ENCODE measurements around the gene SPAG17.

Gene SPAG17

DNA sequence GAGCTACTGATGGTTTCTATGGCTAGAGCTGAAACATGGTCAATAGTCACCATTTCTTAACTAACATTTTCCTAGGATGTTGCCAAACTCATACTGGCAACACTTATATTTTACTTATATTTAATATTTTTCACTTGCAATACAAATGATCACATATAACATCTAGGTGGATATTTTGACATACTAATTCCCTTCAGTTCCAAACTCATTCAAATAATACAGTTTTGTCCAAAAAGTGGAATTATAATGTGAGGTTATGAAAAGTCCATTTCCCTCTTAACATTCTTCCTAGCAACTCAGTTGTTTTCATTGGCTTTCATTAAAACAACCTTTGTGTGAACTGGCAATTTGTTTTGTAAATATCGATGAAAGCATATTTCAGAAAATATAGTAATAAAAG lies 16.0 kb downstream of the SPAG17 start:
- no peak for DNase-seq (ENCODE audit: low read depth in 2 of 2, low spot score in 1 of 2)

DNA sequence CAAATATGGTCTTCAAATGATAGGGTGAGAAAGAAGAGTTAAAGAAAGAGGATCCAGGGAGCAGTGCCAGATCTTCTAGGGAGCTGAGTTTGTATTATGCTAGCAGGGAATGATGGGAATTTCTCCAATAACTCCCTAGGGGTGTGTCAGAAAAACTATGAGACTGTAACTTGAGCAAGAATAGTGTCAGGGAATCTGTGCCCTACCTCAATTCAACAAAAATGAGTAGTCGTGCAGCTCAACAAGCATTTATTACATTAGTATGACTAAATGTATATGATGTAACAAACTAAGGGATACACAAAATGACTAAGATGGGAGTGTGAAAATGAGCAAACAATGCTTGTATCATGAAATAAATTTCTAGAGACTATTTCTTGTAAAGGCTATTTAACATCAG lies 24.2 kb downstream of the SPAG17 start:
- DNase-seq (ENCODE audit: low read depth in 2 of 2, low spot score in 1 of 2) = no peak

DNA sequence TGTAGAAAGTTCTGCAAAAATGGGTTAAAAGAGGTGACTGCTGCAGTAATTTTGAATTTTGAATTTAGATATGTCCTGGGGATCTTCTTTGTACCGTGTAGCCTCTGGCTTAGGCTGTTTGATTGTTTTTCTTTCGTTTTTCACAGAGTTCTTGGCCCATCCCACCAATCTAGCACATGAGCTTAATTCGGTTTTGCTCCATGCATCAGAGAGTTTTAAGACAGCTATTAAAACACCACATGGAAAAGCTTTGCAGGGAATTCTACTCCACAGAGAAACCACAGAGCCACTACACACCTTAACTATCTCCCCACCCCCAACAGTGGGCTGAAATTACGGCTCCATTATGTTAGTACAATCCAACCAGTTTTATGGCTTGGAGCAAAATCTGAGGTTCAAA lies 25.5 kb downstream of the SPAG17 start:
- no peak for DNase-seq (ENCODE audit: low read depth in 2 of 2, low spot score in 1 of 2)

DNA sequence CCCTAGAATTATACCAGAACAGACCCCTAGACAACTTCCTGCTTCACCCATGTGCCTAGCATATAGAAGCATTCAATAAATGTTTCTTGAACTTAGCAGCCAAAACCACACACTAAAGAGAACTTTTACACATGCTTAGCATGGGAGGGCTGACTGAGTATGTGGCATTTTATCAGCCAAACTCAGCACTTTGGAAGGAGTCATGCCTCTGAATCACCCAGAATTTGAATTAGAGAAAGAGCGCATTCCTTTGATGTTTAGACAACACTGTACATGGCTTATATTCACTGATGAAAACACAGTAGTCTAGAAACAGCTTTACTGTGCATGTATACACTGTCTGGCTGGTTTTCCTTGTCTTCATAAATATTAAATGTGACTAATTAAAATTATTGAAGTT lies 26.1 kb downstream of the SPAG17 start:
- no peak for DNase-seq (ENCODE audit: low read depth in 2 of 2, low spot score in 1 of 2)

DNA sequence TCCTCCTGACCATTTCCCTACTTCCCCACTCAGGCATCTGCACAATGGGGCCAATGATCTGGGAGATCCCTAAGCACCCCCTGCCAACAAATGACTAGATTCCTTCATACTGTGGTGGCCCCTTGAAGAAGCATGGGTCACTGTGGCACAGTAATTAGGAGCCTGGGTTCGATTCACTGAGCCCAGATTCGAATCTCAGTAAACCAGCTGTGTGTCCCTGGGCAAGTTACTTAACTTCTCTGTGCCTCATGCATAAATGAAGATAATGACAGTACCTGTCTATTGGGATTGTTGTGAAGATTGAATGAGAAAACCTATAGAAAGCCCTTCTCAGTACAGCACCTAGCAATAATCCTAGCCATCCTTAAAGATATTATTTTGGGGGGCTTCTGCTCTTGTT lies 27.5 kb downstream of the SPAG17 start:
- DNase-seq (ENCODE audit: low read depth in 2 of 2, low spot score in 1 of 2) = no peak

DNA sequence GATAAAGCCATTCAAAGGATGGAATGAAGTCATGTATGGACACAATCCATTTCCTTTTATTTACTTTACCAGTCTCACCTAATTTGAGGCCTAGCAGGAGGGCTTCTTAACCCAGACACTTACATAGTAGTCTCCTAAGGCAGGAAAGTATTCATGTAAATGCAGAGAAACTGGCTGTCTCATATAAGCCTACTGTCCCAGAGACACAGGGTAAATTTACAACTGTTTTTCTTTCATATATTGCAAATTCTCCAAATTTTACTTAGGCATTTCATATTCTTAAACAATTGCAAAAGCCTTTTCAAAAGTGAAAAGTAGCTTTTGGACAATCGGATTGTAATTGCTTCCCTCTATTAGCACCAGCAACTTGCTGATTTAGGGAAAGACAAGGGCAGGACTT lies 29.9 kb downstream of the SPAG17 start:
- DNase-seq (ENCODE audit: low read depth in 2 of 2, low spot score in 1 of 2) = no peak

DNA sequence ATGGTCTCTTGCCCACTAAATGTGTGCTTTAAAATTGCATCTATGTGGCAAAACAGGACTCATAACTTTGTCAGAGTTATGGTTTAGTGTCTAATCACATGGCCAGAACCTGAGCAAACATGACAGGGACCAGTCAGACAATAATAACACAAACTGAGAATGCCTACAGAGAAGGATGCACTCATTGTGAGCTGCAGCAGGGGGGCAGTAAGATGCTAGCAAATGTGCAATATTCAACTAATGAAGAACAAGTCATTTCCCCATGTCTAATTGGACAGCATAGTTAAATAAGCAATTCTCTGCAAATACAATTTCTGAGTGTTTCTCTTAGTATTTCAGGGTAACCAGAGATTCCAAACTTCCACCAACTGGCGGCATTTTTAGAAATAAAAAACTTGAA lies 30.8 kb downstream of the SPAG17 start:
- DNase-seq (ENCODE audit: low read depth in 2 of 2, low spot score in 1 of 2) = no peak

DNA sequence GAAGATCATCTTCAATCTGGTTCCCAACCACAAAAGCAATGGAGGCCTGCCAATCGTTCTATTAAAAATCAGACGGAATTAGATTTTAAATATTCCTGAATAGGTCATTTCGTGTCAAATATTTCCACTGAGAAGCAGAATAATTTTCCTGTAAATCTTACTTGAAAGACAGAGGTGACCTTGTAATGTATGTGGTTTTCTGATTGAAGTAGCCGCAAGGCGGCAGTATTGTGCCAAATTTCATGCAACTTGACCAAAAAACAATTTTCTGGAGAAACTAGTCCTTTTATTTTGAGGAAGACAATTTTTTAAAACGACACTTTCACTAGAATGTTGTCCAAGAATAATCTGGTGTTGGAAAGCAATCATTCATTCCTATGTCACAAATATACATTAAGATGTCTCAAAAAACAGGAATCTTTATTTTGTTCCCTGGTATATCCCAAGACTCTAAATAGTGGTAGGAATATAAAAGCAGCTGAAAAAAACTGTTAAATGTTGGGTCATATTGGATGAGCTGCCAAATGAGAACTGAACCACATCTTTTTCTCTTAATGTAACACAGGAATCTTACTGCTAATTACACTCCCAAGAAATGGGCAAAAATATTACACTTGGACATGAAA lies 33.6 kb downstream of the SPAG17 start:
- DNase-seq (ENCODE audit: low read depth in 2 of 2, low spot score in 1 of 2) = no peak

DNA sequence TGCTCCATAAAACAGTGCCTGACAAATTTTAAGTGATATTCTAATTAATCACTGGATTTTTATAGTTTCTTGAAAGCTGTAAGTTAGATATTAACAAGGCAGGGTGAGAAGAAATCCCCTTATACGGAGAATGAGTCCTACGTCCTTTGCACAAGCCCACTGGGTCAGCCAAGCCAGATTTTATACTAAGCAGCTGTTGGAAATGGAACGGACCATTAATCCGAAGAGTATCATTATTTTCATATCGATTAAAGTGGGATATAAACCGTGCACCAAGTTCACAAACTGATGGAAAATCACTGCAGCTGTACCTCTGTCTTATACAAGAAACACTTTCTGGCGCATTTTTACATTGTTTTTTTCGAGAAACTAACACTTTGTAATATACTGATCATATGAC lies 35.2 kb downstream of the SPAG17 start:
- DNase-seq (ENCODE audit: low read depth in 2 of 2, low spot score in 1 of 2) = no peak

DNA sequence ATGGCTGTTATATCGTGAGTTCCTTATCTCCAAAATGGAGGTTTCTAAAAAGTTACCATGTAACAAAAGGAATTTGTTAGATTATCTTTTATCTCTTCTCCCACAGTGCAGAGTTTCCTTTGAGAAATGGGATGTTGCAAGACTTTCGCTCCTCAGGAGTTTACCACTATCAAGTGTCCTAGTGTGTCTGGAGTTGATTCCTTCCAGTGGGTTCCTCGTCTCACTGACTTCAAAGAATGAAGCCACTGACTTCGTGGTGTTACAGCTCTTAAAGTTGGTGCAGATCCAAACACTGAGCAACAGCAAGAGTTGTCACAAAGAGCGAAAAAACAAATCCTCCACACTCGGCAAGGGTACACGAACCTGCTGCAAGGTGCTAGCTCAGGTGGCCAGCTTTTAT lies 37.0 kb downstream of the SPAG17 start:
- DNase-seq (ENCODE audit: low read depth in 2 of 2, low spot score in 1 of 2) = no peak

DNA sequence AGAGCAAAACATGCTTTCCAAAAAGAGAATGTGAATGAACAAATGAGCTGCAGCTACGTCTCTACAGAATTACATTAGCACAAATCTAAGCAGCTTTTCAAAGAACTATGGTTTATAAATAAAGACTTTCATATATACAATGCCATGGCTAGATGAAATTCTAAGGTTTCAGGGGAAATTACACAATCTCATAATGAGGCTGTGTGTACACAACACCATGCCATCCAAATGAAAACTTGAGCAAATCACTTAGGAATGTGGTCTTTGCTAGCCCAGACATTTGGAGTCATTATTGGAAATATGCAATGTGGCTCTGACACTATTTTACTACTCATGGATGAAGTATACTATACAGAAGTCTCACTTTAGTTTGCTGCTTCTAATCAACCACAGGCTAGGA lies 37.5 kb downstream of the SPAG17 start:
- no peak for DNase-seq (ENCODE audit: low read depth in 2 of 2, low spot score in 1 of 2)

DNA sequence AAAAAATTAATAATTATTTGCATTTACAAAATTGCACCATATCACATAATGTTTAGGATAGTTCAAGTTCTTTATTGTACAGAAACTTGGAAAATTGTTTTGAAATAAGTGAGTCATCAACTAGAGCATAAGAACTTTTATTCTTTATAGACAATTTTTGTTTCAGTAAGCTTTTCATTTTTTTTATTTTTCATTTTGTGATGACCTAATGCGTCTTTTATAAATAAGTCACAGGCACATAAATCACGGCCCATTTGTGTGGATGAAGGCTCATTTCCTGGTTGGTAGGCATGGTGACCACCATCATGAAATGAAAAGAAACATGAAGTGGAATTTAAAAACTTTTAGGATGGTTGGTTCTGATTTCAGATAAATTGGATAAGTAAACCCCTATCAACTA lies 39.3 kb downstream of the SPAG17 start:
- no peak for DNase-seq (ENCODE audit: low read depth in 2 of 2, low spot score in 1 of 2)

DNA sequence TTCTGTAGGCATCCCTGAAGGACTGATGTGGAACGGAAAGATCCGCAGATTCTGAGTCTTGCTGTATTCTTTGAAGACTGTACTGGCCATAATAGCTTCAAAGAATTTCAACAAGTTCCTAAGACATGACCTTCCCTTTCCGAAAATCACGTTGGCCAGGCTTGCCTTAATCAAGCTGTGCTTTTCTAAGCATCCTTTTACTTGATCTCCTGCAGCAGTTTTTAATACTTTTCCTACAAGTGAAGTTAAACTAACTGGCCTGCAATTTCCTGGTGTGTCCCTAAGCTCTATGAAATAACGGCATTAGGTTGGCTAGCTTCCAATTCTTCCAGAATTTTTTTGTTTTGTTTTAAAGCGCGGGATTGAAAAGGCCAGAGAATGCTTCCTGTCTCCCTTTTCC lies 40.3 kb downstream of the SPAG17 start:
- DNase-seq (ENCODE audit: low read depth in 2 of 2, low spot score in 1 of 2) = no peak

DNA sequence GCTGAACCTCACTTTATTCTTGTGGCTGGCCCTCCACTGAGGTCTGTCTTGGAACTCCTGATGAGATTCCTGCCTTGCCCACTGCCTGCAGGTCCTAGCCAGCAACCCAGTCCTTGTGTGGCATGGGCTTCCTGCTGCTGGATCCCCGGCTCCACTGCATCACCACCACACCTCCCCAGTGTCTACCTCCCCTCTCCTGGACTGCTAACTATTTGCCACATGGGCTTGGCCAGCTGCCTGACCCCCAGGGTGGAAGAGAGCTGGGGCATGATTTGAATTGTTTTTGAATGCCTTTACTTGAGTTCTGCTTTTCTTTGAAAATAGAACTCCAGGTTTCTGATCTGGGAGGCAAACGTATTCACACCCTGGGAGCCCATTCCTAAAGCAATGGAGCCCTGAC lies 41.2 kb downstream of the SPAG17 start:
- DNase-seq (ENCODE audit: low read depth in 2 of 2, low spot score in 1 of 2) = no peak

DNA sequence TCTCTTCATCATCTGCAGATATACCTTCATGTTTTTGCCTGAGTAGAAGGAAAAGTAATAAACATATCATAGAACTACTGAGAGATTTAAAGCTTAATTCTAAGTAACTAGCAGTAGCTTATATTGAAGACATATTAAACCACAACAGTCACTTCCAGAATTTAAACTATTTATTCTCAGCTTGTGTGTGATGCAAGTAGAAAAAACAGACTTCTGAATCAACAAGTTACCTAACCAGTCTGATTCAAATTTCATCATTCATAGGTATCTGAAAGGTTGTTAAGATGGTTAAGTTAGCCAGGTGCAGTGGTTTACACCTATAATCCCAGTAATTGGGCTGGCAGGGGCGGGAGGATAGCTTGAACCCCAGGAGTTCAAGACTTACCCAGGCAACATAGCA lies 41.9 kb downstream of the SPAG17 start:
- no peak for DNase-seq (ENCODE audit: low read depth in 2 of 2, low spot score in 1 of 2)

DNA sequence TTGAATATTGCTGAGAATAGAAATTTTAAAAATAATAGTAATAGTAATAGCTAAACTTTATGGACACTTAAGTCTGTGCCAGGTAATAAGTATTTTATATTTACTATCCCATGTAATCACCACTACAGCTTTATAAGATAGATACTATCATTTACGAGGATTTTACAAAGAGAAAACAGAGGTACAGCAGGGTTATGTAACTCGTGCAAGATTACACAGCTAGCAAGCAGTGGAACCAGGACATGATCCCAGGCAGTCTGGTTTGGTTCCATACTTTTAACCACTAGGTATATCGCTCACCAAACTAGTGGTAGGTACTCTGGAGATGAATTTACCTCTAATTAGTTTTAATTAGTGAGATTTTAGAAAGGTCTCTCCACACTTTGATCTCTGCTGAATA lies 42.5 kb downstream of the SPAG17 start:
- no peak for DNase-seq (ENCODE audit: low read depth in 2 of 2, low spot score in 1 of 2)

DNA sequence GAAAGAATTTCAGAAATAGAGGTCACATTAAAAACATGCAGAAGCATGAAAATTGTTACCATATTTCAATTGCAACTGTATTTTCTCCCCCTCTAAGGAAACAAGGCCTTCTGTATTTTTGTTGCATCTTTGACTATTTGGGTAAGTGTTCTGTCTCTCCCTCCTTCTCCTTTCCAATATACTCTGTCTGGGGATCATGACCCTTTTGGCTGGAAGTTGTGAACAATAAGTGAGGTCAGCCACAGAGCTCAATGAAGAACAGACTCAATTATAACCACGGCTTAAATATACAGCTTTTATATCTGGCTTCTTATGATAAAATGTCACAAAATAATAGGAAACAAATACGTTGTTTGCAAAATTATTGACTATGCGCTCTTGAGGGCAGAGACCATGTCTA lies 47.1 kb downstream of the SPAG17 start:
- DNase-seq (ENCODE audit: low read depth in 2 of 2, low spot score in 1 of 2) = no peak

DNA sequence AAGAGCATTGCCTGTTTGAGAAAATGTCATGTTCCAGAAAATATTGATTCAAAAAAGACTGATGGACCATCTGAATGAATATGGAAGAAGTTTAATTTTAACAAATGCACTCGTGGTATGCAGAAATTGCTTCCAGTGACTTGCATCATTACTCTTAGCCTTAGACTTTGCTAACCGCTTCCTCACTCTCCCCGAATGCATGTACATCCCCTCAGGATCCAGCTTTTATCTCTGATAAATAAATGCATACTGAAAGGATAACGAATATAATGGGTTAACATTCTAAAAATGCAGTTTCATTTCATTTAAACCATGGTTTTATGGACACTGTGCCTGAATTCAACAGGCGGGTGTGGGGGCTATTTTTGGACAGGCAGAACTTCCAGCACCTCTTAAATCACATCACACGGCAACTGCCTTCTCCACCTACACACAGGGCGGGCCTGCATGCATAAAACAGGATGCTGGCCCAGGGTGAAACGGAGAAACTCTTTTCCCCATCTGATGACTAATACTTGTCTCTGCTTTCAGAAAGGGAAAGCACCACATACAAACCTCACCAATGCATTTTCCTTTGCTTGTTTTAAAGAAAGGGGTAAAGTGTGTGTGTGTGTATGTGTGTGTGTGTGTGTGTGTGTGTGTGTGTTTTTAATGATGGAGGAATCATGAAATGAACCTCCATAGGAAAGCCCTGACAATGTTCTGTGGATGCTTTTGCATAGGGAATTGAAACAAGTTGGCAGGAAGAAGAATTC lies 48.7 kb downstream of the SPAG17 start:
- no peak for DNase-seq (ENCODE audit: low read depth in 2 of 2, low spot score in 1 of 2)

DNA sequence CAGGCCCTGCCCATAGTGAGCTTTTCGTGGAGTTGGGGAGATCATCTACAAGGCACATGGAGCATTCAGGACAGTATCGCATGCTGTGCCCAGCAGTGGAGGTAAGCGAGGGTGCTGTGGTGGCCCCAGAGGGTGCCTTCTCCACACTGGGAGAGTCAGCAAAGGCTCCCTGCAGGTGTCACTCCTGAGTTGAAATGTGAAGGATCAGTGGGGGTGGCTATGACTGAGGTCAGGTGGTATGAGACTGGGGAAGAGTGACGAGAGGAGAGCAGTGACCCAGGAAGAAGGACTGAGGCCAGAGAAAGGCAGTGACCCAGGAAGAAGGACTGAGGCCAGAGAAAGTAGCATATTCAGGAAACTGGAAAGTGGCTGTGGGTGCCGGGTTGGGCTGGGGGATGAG lies 53.0 kb downstream of the SPAG17 start:
- DNase-seq (ENCODE audit: low read depth in 2 of 2, low spot score in 1 of 2) = no peak

DNA sequence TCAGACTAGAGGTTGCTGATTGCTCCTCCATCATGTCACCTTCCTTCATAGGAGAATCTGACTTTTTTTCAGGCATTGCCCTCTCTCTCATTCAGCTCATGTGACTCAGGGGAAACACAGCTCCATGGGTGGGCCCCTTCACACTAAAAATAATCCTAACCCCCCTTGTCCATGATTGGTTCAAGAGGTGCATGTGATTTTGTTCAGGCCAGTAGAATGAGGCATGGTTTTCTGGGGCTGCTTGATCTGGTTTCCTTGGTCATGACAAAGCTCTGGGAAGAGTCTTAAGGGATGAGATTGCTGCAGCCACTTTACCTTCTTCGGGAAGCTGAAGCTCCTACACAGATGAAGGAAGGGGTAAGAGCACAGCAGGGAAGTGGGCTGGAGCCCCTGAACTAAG lies 56.3 kb downstream of the SPAG17 start:
- DNase-seq (ENCODE audit: low read depth in 2 of 2, low spot score in 1 of 2) = no peak

DNA sequence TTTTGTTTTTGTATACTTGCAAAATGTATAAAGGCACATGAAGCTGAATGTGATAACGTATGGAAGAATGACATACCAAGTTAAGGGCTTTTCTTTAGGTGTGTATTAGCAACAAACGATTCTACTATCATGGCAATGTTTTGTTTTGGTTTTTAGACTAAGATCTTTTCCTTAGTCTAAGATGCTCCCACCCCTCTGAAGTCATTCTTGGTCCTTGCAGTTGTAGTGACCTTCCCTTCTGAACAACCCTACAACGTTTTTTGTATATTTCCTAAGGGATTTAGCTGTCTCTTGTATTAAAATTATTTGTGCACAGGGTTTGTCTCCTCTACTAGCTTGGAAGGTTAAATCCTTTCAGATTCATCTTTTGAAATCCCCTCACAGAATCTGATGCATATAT lies 61.0 kb downstream of the SPAG17 start:
- no peak for DNase-seq (ENCODE audit: low read depth in 2 of 2, low spot score in 1 of 2)

DNA sequence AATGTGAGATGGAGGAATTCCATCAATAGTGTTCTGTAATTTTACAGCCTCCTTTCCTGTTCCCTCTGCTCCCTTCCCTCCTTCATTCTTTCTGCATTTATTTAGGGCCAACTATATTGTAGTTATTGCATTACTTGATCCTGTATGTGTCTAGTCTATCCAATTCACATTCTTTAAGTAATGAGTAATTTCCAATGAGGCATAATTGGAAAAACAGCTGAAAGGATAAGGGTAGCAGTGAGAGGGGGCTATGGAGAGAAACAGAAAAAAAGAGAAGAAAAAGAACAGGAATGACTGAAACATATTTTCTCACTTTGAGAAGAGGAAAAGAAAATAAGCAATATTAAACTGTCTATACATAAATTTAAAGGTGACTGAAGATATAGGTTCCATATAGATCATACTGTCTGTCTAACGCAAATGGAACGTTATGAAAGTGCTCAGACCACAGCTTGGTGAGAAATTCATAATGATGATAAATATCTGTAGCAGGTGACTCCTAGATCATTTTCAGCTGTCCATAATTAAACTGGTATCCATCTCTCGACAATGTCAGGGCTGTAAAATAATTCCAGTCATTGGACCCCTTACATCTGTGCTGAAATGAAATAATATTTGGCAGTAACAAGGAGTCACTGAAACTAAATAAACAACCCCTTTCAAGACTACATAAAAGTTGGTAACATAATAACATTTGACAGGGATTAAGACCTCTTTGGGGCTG lies 61.8 kb downstream of the SPAG17 start:
- no peak for DNase-seq (ENCODE audit: low read depth in 2 of 2, low spot score in 1 of 2)
